Measurements from ENCODE around the gene OSBP2.

GRCh38 chr22:30665786-30666185 is 28.9 kb upstream of the OSBP2 start:
- TF ChIP-seq EZH2 (IDR thresholded peaks at IDR 0.05) (no peak), POLR2AphosphoS5 (IDR thresholded peaks at IDR 0.05; ENCODE audit: borderline replicate concordance, low read depth, low read length) (no peak)
